HG03521 (cell line): ENCODE measurements around the gene TOMM7.
"Not testable (repeated sequence)": the region's sequence is repeated elsewhere in the genome, so short reads cannot be mapped to it uniquely, and the experiment has no call there.

ENCODE experiments used
- ATAC-seq: cut with Tn5 transposase; IDR thresholded peaks from one replicate; pipeline ENCODE4 v1.9.1; 2021; ENCODE audit warnings: mild to moderate bottlenecking, moderate library complexity; ENCODE audit not compliant: unreplicated experiment

The TOMM7 gene

DNA sequence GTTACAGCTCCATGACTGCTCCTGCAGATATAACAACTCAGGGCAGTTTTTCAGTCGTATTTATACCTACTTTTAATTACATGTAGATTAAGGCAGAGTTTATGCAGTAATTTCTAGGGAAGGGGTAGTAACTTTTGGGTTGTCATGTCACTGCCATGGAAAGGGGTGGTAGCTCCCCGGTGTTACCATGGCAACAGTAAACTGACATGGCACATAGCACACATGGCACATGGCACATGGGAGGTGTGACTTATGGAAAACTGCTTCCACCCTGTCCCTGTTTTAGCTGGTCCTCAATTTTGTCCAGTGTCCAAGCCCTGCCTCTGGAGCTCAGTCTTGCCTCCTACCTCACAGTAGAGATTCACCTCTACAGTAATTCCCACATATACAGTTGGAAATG, 3.9 kb upstream of the TOMM7 start:
- no peak for ATAC-seq

DNA sequence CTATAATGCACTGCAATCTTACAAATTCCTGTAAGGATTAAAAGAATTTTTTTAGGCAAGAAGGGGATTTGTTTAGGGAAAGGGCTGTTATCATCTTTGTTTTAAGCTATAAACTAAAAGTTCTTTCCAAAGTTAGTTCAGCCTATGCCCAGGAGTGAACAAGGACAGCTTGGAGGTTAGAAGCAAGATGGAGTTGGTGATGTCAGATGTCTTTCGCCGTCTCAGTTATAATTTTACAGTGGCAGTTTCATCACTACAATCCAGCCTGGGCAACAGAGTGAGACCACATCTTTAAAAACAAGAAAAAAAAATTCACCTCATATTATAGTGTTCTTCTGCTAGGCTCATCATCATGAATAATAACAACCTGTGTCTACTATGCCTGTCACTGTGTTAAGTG, 2.1 kb upstream of the TOMM7 start:
- ATAC-seq: no peak

DNA sequence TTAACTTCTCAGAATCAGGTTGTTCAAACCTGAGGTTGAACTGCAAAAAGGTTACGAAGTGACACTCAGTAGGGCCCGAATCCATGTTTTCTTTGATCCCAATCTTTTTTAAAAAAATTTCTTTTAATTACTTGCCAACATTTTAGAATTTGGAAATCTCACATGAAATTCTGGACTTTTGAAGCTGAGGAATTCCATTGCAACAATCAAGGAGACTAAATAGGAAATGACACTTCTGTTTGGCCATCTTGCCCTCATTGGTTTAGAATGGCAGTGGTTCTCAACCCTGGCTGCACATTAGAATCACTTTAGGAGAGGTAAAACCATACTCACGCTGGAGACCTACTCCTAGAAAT, 471 bp upstream of the TOMM7 start:
- ATAC-seq: no peak

DNA sequence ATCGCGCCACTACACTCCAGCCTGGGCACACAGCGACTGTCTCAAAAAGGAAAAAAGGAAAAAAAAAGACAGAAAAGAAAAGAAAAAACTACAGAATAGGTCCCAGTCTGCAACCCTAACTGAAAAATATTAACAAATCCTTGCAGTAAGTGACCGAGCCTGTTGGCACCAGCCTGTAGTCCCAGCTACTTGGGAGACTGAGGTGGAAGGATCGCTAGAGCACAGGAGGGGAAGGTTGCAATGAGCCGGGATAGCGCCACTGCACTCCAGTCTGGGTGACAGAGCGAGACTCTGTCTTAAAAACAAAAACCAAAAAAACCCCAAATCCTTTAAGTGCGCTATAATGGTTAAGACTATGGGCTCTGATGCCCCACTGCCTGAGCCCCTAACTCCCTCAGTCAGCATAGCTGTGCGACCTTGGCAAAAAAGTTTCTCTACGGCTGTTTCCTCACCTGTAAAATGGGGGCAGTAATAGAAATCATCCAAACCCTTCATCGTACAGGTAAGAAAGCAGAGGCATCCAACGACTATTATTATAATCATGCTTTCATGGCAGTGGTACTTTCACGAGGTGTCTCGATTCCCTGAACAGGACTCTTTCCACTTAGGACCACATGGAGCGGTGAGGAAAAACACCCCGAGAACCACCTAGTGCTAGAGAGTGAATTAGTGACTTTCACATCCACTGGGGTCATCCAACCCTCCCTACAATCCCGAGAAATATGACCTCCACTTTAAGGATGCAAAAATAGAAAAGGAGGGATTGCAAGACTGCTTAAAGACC, 755 bp downstream of the TOMM7 start:
- no peak for ATAC-seq

- no peak for ATAC-seq
Measured at GRCh38 chr7:22819476-22819875, 3.2 kb downstream of the TOMM7 start.

- ATAC-seq: no peak
Measured at GRCh38 chr7:22814261-22815208, 8.1 kb downstream of the TOMM7 start.

DNA sequence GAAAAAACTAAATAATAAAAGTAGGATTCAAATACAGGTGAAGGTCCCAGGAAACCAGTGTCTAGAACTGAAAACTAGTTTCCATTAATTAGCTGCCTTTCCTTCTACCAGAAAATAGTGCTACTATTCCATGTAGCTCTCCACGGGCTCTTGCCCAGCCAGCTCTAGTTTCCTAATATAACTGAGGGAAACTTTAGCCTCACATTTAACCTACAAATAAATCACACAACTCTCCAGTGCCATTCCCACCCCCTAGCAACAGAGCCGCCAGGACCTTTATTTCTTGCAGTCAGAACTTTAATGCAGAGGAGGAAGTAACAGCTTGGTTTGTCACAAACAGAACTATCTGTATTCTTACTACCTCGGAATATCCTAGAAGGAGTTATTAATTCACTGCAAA, 10.3 kb downstream of the TOMM7 start:
- ATAC-seq: no peak

DNA sequence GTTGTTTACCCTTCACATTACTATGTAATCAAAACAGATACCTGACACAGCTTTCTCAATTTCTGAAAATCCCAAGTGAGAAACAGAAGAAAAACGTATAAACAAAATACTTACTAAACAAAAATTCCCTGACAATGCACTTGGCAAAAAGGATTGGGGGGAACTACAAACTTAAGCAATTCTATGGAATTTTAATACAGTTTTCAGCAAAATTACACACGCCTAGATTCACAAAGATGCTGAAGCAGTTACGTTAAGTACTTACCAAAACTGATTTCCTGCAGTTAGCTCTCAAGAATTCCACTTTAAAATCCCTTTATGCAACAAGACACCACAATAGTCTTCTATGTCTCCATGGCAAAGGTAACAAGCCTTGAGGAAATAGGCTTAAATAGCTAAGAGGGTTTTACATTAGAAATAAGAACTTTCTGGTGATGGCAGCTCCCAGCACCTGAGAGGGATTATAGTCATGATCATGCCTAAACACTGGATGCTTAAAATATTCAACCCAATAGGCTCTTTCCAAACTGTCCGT, 10.8 kb downstream of the TOMM7 start:
- ATAC-seq: no peak

DNA sequence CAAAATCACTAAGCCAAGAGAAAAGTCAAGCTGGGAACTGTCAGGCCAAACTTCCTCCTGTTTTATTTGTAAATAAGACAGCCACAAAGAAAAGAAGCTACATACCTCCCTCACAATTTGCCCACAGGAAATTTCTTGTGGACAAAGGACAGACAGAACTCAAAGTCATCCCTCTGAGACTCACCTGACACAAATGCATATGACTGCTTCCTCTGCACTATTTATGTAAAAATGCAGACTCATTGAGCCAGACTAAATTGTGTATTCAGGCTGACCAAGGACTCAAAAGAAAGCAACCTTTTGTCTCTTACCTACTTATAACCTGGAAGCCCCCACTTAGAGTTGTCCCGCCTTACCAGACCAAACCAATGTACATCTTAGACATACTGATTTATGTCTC, 11.8 kb downstream of the TOMM7 start:
- no peak for ATAC-seq

DNA sequence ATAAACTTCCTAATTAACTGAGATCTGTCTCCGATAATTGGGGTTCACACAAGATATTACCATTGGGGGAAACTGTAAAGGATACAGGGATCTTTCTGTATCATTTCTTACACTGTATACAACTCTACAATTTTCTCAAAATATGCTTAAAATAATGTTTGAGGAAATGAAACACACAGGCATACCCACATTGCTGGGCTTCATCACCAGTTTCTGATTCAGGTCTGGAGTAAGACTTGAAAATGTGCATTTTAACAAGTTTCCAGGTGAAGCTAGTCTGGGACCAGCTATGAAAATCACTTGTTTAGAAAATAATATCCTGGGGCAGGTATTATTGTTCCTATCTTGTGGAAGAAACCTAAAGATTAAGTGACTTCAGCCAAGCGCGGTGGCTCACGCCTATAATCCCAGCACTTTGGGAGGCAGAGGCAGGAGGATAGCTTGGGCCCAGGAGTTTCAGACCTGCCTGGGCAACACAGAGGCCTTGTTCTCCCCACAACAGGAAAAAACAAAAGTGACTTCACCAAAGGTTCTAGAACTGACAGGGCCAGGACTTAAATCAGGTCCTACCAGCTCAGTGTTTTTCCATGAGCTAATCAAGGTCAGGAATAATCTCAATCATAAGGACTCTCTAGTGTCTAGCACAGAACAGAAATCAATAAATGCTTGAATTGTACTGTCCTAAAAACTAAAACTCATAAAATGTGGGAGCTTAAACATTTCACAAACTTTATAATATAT, 12.6 kb downstream of the TOMM7 start:
- no peak for ATAC-seq

DNA sequence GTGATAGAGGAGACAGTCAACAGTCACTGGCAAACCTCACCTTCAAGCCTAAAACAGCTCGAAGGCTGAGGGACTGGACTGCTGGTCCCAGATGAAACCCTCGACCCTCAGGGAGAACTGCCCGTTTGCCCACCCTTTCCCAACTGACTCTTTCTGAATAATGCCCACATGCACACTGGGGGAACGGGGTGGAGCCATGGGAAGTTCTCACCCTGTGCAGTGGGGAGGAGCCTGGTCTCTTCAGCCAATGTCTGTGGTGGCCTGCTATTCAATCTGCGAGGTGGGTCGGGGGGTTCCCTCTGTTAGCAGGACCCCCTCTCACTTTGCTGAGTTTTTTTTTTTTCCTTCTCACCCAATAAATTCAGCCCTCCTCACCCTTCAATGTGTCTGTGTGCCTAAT, 14.5 kb downstream of the TOMM7 start:
- ATAC-seq: no peak

DNA sequence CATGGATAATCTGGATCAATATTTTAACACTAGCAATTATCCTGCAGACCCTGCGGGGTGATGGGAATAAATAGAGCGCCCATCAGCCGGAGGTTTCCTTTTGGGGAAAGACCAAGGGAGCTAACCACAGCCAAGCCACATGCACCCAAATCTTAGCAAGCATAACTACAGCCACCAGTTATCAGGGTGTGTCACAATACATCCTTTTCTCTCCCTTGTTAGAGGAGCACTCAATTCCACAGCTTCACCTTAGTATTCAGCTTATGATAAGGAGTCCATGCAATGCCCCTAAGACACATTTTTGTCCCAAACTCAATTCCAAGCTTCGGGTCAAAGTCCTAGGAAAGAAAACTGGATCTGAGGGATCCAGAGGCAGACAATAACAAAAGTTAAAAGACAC, 15.9 kb downstream of the TOMM7 start:
- no peak for ATAC-seq

GRCh38 chr7:22805227-22805626, 17.4 kb downstream of the TOMM7 start:
- no peak for ATAC-seq

DNA sequence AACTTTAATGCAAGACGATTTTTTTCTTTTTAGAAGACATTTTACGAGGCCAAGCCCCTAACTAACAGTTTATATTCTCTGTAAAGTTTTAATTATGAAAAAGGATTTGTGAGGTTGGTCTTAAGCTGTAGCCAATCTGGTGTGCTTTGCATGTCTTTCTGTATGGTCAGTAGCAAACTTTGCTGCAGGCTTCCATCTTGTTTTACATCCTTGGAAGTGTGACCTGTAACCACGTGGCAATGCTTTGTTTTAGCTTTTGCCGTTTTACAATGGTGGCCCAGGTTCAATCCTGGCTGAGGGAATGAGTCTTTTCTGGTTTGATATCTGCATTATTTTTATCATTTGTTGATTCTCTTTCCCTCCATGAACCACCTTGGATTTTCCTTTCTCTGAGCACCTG, 19.8 kb downstream of the TOMM7 start:
- not testable (repeated sequence) for ATAC-seq

DNA sequence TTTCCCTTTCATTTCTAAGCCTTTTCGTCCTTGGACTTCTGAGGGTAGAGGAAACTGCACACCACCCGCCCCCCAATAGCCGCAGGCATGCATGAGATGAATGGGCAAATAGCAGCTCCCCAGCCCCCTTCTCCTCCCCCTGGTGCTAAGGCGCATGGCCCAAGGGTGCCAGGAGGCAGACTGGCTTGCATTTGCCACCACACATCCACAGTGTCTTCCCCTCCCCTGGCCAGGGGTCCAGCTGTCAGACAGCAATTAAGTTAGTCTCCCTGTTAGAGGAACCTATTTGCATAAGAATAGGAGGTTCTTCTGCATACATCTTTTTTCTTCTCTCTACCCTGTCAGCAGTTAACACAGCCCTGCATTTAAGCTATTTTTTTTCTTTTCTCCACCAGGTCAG, 20.2 kb downstream of the TOMM7 start:
- no peak for ATAC-seq

- no peak for ATAC-seq
Measured at GRCh38 chr7:22801912-22802311, 20.7 kb downstream of the TOMM7 start.

DNA sequence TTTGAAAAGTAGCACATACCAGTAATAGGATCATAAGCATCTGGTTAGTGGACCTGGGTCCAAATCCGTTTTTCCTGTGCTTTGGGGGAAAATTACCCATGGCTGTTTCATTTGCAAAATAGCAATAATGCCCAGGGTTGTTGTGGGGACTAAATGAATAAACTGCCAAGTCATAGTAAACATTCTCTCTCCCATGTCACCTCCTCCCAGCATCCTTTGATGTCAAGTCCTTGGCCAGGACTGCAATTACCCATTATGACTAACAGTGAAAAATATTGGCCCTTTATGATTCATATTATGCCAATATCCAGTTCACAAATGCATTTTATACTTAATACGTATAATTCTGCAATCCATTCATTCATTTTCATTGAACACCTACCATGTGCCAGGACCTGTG, 23.0 kb downstream of the TOMM7 start:
- ATAC-seq: no peak

GRCh38 chr7:22793593-22794462, 28.8 kb downstream of the TOMM7 start:
- no peak for ATAC-seq

- no peak for ATAC-seq
Measured at GRCh38 chr7:22791204-22792158, 31.2 kb downstream of the TOMM7 start.
